Activated naive CD4-positive, alpha-beta T cell (primary cell): ENCODE measurements around the gene SLC15A3.
A peak's percentile ranks its signal among the peaks of the same experiment; 100 is the strongest.

Experiments
- DNase-seq, 4 experiments: peaks; one replicate each; lab custom pipeline; 2025; lab: John Stamatoyannopoulos, UW

The SLC15A3 gene

DNA sequence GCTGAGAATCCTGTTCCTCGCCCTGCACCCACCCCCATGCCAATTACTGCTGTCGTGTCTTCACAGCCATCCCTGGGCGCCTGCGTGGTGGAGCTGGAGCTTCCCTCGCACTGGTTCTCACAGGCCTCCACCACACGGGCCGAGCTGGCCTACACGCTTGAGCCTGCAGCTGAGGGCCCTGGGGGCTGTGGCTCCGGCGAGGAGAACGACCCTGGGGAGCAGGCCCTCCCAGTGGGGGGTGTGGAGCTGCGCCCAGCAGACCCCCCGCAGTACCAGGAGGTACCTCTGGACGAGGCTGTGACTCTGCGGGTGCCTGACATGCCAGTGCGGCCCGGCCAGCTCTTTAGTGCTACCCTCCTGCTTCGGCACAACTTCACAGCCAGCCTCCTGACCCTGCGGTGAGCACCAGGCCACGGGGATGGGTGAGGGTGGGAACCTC is 23.4 kb downstream of the SLC15A3 start:
- no peak for DNase-seq

DNA sequence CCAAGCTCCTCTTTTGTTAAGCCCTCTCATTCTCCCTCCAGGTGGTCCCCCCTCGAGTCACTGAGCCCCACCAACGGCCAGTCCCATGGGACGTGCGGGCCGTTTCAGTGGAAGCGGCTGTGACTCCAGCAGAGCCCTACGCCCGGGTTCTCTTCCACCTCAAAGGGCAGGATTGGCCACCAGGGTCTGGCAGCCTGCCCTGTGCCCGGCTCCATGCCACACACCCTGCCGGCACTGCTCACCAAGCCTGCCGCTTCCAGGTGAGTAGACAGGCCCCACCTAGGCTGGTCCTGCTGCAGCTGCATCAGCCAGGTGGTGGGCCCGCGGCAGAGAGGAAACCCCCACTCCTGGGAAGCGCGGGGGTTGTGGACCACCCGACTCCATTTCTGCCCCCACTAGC is 24.4 kb downstream of the SLC15A3 start:
- DNase-seq = no peak

DNA sequence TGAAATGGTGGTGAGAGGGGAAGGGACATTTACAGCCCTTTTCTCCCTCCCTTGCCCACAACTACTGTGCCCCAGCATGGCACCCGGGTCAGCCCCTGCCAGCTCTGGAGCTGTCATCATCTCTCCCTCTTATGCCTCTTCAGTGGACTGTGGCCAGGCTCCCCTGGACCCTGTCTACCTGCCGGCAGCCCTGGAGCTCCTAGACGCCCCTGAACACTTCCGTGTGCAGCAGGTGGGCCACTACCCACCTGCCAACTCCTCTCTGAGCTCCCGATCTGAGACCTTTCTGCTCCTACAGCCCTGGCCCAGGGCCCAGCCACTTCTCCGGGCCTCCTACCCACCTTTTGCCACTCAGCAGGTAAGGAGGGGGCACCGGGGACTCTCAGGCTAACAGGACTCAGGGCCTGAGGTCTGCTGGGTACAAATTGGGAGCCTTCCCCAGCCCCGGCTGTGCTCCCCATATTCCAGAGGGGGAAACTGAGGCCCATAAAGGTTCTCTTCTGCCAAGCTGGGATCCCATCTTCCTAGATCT is 24.8 kb downstream of the SLC15A3 start:
- DNase-seq = no peak

DNA sequence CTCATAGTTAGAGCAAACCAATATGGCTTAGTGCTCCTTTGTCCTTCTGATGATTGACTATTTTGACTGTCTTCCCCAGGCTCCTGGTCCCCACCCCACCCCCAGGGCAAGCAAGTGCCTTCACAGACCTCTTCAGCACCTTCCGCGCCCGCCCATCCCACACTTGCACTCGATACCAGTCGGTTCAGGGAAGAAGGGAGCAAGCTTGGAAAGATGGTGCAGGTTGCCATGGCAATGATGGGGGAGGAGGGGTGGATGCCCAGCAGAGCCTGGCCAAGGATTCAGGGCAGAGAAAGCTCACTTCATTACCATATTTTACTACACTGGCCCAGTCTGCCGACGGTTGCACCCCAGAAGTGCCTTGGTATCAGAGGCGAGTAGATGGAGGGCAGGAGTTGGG is 25.5 kb downstream of the SLC15A3 start:
- DNase-seq = no peak

DNA sequence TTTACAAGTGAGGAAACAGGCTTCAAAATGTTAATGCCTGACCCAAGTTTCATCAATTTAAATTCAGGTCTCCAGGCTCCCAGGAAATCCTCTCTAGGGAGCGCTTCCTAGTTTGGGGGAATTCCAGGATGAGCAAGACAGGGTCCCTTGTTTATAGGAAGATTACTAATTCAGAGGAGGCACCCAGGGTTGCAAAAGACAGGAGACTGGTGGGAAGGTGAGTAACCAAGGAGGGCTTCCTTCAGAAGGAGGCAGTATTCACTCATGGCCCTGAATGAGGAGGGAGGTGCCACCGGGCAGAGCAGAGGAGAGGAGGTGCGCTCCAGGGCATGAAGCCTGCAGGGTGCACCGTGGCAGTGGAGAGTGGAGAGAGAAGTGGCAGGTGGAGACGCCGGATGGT is 26.1 kb downstream of the SLC15A3 start:
- no peak for DNase-seq

DNA sequence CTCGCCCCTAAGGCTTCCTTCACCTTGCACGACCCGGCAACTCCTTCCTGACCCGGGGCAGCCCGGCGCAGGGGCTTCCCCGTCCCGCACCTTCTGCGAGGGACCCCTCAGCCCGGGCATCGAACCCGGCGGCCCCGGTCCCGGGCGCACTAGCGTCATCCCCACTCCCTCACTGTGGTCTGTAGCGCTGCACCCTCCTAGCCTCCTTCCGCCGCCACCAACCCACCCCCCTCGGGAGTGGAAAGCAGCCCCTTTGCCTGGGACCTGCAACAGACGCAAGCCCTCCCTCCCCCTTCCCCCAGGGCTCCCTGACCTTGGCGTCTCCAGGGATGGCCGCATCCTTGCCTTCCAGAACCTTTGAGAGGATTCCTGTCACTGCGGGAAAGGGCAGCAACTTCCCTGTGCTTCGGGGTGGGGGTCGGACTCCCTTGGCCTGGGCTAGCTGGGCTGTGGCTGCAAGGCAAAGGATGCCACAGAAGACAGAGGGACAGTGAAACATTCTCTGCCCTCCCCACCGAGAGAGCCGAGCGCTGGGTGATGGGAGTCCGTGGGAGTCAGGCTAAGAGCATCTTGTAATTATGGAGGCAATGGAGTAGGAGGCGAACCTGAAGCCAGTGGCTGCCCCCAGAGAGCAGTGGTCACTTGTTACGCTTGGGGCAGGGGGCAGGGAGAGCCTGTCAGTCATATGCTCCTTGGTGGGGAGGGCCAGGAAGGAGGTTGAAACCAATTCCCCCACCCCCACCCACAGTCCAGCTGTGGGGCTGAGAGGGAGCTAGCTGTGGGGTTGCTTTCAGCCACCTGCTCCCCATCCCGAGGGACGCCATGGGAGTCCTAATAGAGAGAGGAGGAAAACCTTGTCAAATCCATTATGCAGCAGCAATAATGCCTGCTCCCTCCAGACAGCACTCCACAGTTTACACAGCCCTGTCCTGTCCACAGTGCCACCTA is 26.8 kb downstream of the SLC15A3 start:
- DNase-seq = no peak

DNA sequence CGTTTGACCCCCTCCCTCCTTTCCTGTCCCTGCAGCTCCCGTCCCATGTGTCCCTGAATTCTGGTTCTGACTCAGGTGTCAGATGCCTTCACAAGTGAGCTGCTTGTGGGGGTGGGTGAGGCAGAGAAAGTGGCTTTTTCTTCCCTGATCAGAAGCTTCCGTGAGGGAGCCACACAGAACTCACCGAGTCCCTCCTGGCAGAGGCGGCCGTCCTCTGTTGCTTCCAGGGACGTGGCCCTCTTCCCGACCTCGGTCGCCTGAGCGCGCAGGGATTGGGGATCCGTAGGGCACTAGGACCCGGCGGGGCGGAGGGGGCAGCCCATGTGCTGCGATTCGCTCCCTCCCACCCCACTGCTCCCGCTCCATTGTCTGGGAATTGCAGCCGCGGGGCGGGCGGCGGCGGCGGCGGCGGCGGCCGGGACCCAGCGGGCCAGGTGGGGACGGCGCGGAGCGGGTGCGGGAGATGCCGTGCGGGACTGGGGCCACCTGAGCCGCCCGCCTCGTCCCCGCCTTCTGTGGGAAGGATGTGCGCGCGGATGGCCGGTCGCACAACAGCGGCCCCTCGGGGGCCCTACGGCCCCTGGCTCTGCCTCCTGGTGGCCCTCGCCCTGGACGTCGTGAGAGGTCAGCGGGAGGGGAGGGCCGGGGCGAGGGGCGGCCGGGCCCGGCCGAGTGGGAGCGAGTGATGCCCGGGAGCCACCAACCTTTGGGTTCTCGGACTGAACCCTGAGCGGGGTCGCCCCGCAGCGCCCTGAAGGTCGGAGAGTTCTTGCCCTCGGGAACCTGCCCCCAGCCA is 27.7 kb downstream of the SLC15A3 start, which contains the start of gene TMEM132A:
TMEM132A (plus strand) TSS at position 351 of the 796 bp plus-strand sequence; CDS start at position 525, 174 bp downstream.
- DNase-seq = no peak

DNA sequence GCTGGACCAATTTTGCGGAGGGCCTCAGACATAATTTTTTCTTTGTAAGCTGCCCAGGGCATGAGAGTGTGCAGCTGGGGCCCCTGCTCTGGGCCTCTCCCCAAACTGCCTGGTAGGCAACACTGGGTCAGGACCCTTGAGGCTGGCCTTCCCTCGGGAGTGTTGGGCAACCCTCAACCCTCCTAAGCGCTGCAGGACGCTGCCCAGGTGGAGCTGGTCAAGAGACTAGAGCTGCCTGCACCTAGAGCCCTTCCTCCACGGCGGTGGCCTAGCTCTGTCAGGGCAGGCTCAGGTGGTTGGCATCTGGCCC is 28.2 kb downstream of the SLC15A3 start:
- DNase-seq = no peak

DNA sequence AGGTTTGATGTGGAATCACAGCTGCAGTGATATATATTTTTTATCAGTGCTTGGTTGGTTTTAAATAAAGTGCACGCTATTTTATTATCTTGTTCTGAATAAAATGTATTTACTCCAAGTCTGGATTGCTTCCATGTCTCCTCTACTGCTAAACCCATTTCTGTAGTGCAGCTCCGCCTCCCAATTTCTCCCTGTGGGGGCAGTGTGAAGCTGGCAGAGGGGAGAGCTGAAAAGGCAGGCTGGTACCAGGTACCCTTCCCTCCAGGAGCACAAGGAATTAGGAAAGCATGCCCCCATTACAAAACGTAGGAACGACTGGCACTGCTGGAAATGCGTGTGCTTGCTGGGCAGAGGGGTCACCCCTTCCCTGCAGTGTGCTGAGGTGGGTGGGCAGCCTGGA is 28.6 kb downstream of the SLC15A3 start:
- DNase-seq = no peak

DNA sequence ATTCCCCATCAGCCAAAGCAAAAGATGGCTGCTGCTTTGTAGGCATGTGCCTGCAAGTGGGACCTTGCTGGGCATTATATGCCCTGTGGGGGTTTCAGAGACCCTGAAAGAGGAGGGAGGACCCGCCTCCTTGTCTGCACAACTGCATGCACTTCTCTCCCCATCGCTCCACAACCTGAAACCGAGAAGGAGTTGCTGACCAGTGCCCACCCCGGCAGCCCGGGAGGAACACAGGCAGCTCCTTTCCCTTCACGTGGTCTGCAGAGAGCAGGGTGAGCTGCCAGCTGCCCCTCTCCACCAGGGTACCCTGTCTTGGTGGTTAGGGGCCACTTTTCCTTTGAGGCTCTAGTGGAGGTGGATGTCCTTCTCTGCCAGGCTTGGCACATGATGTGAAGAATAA is 29.1 kb downstream of the SLC15A3 start:
- no peak for DNase-seq

DNA sequence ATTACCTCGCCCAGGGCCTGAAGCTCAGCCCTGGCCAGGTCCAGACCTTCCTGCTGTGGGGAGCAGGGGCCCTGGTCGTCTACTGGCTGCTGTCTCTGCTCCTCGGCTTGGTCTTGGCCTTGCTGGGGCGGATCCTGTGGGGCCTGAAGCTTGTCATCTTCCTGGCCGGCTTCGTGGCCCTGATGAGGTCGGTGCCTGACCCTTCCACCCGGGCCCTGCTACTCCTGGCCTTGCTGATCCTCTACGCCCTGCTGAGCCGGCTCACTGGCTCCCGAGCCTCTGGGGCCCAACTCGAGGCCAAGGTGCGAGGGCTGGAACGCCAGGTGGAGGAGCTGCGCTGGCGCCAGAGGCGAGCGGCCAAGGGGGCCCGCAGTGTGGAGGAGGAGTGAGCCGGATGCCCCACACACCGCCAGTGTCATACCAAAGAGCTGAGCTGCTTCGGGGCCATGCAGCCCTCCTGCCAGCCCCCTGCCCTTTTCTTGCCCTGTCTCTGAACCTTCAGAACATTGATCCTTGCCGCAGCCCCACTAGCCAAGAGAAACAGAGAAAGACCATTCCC is 30.1 kb downstream of the SLC15A3 start:
- DNase-seq = no peak

DNA sequence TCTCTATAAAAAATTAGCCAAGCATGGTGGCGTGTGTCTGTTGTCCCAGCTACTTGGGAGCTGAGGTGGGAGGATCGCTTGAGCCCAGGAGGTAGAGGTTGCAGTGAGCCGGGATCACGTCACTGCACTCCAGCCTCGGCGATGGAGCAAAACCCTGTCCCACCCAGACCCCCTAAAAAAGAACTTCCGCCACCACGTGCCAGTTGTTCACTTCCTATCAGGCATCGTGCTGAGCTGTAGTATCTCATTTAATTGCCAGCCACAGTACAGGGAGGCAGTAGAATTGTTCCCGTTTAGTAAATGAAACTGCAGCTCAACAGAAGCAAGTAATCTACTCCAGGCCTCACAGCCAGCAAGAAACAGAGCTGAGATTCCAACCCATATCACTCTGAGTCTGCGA is 30.7 kb downstream of the SLC15A3 start:
- no peak for DNase-seq

DNA sequence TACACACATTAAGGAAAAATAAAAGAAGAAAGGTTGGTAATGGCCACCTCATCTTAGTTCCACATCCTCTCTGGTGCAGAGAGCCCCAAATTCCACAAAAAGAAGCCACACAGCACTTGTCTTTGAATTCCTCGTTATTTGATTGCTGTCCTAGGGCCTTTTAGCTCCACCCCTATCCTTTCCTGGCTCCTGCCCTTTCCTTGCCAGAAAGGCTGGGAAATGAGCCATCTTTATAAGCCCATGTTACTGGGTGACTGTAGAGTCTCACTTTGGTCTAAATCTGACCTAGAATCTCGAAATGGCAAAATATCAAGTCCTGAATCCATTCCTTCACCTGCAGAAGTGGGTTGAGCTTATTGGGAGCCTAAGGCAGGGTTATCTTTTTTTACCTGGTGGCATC is 32.0 kb downstream of the SLC15A3 start:
- DNase-seq = no peak

DNA sequence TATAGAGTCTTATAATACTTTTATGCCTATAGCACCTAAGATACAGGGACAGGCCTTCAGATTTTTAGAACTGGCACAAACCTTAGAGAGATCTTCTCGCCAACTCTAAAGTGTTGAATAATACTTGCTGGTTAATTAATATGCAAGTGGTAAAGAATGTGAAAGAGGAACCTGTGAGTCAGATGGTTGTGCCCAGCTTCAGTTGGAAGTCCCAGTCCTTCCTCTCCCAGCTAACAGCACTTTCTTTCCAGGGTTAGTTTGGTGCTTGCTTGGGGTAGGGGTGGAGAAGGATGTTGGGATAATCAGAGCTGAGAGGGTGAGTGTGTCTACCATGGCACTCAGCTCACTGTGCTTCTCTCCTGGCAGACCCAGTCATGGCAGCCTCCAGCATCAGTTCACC is 32.7 kb downstream of the SLC15A3 start:
- DNase-seq = no peak

DNA sequence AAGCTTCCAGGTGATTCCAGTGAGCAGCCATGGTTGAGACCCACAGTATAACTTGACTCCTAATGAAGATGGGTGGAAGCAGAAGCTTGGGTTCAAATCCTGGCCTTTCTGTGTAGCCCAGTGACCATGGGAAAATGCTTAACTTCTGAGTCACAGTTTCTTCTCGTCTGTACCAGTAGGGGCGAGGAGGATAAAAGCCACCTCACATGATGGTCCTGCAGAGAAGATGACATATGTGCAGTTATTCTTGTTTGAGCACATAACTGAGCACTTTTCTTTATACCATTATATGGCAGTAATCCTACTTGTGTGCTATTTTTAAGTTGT is 33.1 kb downstream of the SLC15A3 start:
- DNase-seq = no peak

DNA sequence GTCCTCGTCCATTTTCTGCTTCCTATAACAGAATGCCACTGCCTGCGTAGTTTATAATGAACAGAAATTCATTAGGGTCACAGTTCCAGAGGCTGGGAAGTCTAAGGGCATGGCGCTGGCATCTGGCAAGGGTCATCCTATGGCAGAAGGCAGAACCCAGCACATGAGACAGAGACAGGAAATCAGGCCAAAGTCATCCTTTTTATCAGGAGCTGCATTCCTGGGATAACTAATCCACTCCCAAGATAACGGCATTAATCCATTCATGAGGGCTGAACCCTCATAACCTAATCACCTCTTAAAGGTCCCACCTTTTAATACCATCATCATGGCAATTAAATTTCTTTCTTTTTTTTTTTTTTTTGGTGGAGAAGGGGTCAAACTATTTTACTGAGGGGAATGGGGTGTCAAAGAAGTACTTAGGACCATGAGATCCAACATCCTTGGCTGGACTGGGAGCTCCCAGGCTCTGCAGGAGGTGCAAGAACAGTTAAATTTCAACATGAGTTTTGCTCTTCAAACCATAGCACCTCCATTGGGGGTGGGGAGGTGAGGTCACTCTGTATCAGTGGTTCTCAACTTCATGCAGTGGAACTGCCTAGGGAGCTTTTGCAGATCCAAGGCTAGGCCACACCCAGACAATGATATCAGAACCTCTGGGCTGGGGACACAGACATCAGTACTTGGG is 33.6 kb downstream of the SLC15A3 start:
- no peak for DNase-seq

DNA sequence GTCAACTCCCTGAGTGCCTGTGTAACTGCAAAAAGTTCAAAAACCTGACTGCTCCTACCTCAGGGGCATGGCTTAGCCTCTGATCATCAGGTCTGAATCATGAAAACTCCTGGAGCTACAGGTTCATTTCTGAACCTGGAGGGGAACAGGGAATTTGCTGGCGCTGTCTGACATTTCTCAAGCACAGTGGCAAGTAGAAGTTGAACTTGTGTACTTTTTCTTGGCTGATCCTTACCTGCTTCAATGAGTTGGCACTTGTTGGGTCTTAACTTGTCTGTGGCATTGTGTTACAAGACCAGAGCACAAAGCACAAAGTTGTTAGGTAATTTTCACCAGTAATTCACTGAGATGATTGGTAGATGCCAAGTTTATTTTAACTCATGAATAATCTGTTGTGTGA is 34.7 kb downstream of the SLC15A3 start:
- DNase-seq = no peak

DNA sequence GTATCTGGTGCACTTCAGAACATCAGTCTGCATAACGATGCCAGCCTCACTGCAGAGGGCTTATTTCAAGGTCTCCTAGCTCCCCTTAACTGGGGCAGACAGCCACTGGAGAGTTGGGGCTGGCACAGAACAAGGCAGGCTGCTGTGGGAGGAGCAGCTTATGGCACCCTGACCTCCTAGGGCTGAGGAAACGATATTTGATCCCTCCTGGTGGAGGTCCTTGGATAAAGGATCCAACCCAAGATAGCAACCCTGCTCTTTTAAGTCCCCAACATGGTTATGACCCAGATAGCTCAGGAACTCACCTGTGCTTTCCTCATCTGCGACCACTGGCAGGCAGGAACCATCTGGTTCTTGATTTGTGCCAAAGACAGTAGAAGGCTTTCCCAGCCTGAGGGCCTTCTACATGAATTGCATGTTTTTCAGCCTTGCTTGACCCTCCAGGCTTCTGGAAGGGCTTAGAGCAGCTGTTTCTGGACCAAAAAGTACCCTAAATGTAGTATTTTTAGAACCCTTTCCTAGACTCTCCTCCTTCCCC is 35.2 kb downstream of the SLC15A3 start:
- no peak for DNase-seq

DNA sequence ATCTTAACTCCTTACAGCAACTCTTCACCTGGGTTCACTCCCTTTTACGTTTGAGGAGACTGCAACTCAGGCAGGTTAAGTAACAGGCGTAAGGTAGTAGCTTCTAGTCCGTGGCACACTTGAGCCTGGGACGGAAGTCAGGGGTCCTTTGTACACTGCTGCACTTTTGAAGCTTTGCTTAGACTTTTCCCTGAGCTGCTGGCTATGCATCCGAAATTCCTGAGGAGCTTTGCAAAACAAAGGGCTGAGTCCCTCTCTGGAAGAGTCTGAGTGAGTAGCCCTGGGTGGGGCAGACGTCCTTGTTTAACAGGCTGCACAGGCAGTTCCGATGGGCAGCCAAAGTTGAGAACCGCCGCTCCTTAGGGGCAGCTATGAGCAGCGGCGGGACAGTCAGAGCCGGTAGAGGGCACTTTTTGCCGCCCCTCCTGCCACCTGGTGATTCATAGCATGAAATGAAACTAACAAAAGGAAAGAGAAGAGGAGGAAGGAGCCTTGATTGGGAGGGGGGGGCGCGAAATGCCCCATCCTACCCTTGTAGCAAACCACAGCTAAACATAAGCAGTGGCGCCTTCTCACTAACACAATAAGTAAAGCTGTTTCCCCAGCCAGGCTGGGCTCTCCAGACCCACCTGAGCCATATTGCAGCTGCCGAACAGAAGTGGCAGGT is 36.6 kb downstream of the SLC15A3 start:
- peak in 3 of 4 experiments; percentile 19 to 61 (median 47) for DNase-seq

DNA sequence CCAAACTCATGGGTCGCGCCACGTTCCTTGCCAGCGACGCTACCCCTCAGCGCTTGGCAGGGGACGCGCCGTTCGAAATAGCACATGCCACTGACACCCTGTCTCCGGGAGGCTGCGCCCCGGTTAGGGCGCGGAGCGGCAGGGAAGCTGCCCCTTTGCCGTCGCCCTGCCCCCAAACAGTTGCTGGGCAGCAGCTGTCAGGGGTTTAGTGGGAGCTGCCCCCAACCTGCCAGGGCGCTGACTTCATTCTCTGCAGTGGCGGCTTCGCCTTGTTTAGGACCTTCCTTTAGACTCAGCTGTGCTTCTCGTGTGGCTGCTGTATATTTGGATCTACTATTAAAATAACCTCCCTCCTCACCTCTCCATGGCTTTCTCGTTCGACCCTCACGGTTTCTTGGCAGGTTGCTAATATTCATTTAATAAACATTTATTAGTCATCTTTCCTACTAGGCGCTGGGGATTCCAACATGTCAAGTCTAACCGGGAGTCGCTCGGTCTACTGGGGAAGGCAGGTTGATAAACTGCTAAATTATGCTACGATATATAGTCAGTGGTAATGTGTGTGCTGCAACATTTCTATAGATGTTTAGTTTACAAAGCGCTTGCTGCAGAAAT is 37.2 kb downstream of the SLC15A3 start:
- peak in 1 of 4 experiments; percentile 46 for DNase-seq
